ENCODE results near the gene MMS22L. TPM values are rescaled to one million over a fixed set of nuclear protein-coding genes. Genes with fewer than 3 reads are reported as not detected.

MMS22L gene
- total RNA-seq, 1 experiment from 2014 or later: 52.8 TPM

DNA sequence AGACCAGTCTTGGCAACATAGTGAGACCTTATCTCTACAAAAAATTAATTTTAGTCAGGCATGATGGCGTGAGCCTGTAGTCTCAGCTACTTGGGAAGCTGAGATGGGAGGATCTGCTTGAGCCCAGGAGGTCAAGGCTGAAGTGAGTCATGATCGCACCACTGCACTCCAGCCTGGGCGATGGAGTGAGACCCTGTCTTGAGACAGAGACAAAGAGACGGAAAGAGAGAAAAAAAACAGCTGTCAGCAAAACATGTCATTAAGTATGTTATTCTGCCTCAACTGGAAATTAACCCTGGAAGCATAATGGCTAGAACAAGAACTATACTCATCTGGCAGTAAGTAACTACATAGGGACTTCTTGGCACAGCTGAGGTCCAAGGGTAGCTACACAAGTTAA lies 7.2 kb downstream of the MMS22L start:
- H3K4me1 Mint-ChIP-seq: peaks cover 1 to 3% of the 10 kb centered on the region in 2 experiments; a peak in 2 of 4 replicates
- no peak for DNase-seq
- H3K4ac ChIP-seq (ENCODE audit: low read depth, low read length): no peak overlapping the region
- no peak overlapping the region for H2AK5ac ChIP-seq (ENCODE audit: insufficient read length, low read length)
- WGBS (ENCODE audit: extremely low coverage, insufficient read length, low lambda C conversion rate): no CpG with 5 or more reads among the region's 4 CpGs
- H3K79me1 ChIP-seq (ENCODE audit: insufficient read depth, low read depth, low read length, poor library complexity, severe bottlenecking): no peaks in the 10 kb centered on the region
- no peak overlapping the region for H3K4me3 Mint-ChIP-seq
- no peak overlapping the region for H3K23ac ChIP-seq (ENCODE audit: insufficient read length, low read depth, low read length)
- no peak overlapping the region for H2BK15ac ChIP-seq (ENCODE audit: low read depth, low read length)
- H3K4me1 ChIP-seq (ENCODE audit: insufficient read depth, low read length): no peaks in the 10 kb centered on the region
- no peak overlapping the region for H3K9ac ChIP-seq (ENCODE audit: extremely low read depth, insufficient read length, low read length)
- no peaks in the 10 kb centered on the region for H3K9me3 ChIP-seq (ENCODE audit: control insufficient read depth, low read depth, low read length)
- H2BK20ac ChIP-seq (ENCODE audit: low read depth, low read length, poor library complexity, severe bottlenecking): no peak overlapping the region
- no peak overlapping the region for H4K5ac ChIP-seq (ENCODE audit: insufficient read length, low read depth, low read length)
- peak overlapping the region in 1 of 3 experiments; percentile 83; a peak in 1 of 7 replicates for H3K27ac Mint-ChIP-seq
- H2BK12ac ChIP-seq (ENCODE audit: insufficient read length, low read depth, low read length): no peak overlapping the region
- H4K8ac ChIP-seq (replicated peaks; ENCODE audit: insufficient read length, low read depth, low read length): no peak overlapping the region
- no peak overlapping the region for H3K27ac ChIP-seq (ENCODE audit: insufficient read length, low read depth, low read length)
- no peaks in the 10 kb centered on the region for H3K27me3 ChIP-seq (ENCODE audit: insufficient read depth, low read length)
- no peak overlapping the region for H3K18ac ChIP-seq (ENCODE audit: insufficient read length, low read depth, low read length)
- peaks cover 35 to 81% (median 76%) of the 10 kb centered on the region in 3 experiments for H3K36me3 Mint-ChIP-seq (ENCODE audit: insufficient read depth in 1 of 3, low read depth in 3 of 3)
- TF ChIP-seq, protein P1, sequence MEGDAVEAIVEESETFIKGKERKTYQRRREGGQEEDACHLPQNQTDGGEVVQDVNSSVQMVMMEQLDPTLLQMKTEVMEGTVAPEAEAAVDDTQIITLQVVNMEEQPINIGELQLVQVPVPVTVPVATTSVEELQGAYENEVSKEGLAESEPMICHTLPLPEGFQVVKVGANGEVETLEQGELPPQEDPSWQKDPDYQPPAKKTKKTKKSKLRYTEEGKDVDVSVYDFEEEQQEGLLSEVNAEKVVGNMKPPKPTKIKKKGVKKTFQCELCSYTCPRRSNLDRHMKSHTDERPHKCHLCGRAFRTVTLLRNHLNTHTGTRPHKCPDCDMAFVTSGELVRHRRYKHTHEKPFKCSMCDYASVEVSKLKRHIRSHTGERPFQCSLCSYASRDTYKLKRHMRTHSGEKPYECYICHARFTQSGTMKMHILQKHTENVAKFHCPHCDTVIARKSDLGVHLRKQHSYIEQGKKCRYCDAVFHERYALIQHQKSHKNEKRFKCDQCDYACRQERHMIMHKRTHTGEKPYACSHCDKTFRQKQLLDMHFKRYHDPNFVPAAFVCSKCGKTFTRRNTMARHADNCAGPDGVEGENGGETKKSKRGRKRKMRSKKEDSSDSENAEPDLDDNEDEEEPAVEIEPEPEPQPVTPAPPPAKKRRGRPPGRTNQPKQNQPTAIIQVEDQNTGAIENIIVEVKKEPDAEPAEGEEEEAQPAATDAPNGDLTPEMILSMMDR (conservative IDR thresholded peaks at IDR 0.05): no peak
- no peak overlapping the region for H3K56ac ChIP-seq (ENCODE audit: insufficient read length, low read depth, low read length)
- no peak overlapping the region for H2BK120ac ChIP-seq (ENCODE audit: low read depth, low read length, poor library complexity, severe bottlenecking)
- no peak overlapping the region for H3K14ac ChIP-seq (ENCODE audit: insufficient read depth, low read length)
- H3K9me3 Mint-ChIP-seq: no peaks in the 10 kb centered on the region
- no peak overlapping the region for H4K91ac ChIP-seq (ENCODE audit: insufficient read length, low read depth, low read length)
- H3K4me2 ChIP-seq (ENCODE audit: insufficient read depth, insufficient read length, low read length): no peak overlapping the region
- H3K27me3 Mint-ChIP-seq (ENCODE audit: low read depth): no peaks in the 10 kb centered on the region
- H3K23me2 ChIP-seq (ENCODE audit: insufficient read length, low read depth, low read length, poor library complexity, severe bottlenecking): no peaks in the 10 kb centered on the region
- H3K79me2 ChIP-seq (ENCODE audit: insufficient read depth, low read length): no peaks in the 10 kb centered on the region; the same call in 1 of the 2 replicates
- no peak overlapping the region for H3T11ph ChIP-seq (ENCODE audit: low read length)
- no peak overlapping the region for H2AFZ ChIP-seq (ENCODE audit: low read length)
- H4K20me1 ChIP-seq (ENCODE audit: control insufficient read depth, insufficient read depth, insufficient read length): no peaks in the 10 kb centered on the region
- no peak overlapping the region for H2BK5ac ChIP-seq (ENCODE audit: insufficient read length, low read length)

Data from H9 (cell line).